ENCODE data around the gene ADGRD2. TPM values are rescaled to one million over a fixed set of nuclear protein-coding genes. Genes with fewer than 3 reads are reported as not detected.

The ADGRD2 gene
- total RNA-seq, 1 donor from 2014 or later, result not detected

- no peaks in the 10 kb centered on the region for H3K36me3 Mint-ChIP-seq (ENCODE audit: low read depth)
- peak; percentile 82 for DNase-seq (ENCODE audit: low spot score)
- no peak overlapping the region for H3K4me3 Mint-ChIP-seq (ENCODE audit: unreplicated experiment)
- TF ChIP-seq CTCF (IDR thresholded peaks at IDR 0.05), result no peak
- no peaks in the 10 kb centered on the region for H3K4me1 Mint-ChIP-seq (ENCODE audit: low read depth)
- H3K27me3 Mint-ChIP-seq (ENCODE audit: low read depth), result peaks cover 7% of the 10 kb centered on the region
- no peaks in the 10 kb centered on the region for H3K9me3 Mint-ChIP-seq (ENCODE audit: low read depth)
- no peak overlapping the region for H3K27ac Mint-ChIP-seq (ENCODE audit: unreplicated experiment)
Measured at GRCh38 chr9:124441291-124441690, 9.0 kb upstream of the ADGRD2 start.

- no peaks in the 10 kb centered on the region for H3K36me3 Mint-ChIP-seq (ENCODE audit: low read depth)
- no peak overlapping the region for H3K27ac Mint-ChIP-seq (ENCODE audit: unreplicated experiment)
- H3K9me3 Mint-ChIP-seq (ENCODE audit: low read depth), result no peaks in the 10 kb centered on the region
- no peaks in the 10 kb centered on the region for H3K4me1 Mint-ChIP-seq (ENCODE audit: low read depth)
- H3K27me3 Mint-ChIP-seq (ENCODE audit: low read depth), result peaks cover 7% of the 10 kb centered on the region
- no peak for TF ChIP-seq CTCF (IDR thresholded peaks at IDR 0.05)
- no peak overlapping the region for H3K4me3 Mint-ChIP-seq (ENCODE audit: unreplicated experiment)
- no peak for DNase-seq (ENCODE audit: low spot score)
Measured at GRCh38 chr9:124442379-124442778, 7.9 kb upstream of the ADGRD2 start.

GRCh38 chr9:124442826-124443225 lies 7.4 kb upstream of the ADGRD2 start:
- Mint-ChIP-seq H3K27me3 (ENCODE audit: low read depth) (peaks cover 7% of the 10 kb centered on the region), H3K4me1 (ENCODE audit: low read depth) (no peaks in the 10 kb centered on the region), H3K27ac (ENCODE audit: unreplicated experiment) (no peak overlapping the region), H3K9me3 (ENCODE audit: low read depth) (no peaks in the 10 kb centered on the region), H3K36me3 (ENCODE audit: low read depth) (no peaks in the 10 kb centered on the region), H3K4me3 (ENCODE audit: unreplicated experiment) (no peak overlapping the region)
- no peak for TF ChIP-seq CTCF (IDR thresholded peaks at IDR 0.05)
- no peak for DNase-seq (ENCODE audit: low spot score)

- DNase-seq (ENCODE audit: low spot score), result no peak
- peaks cover 7% of the 10 kb centered on the region for H3K27me3 Mint-ChIP-seq (ENCODE audit: low read depth)
Measured at GRCh38 chr9:124443625-124444024, 6.6 kb upstream of the ADGRD2 start.

GRCh38 chr9:124444166-124444565 lies 6.1 kb upstream of the ADGRD2 start:
- Mint-ChIP-seq H3K9me3 (ENCODE audit: low read depth) (no peaks in the 10 kb centered on the region), H3K27ac (ENCODE audit: unreplicated experiment) (no peak overlapping the region), H3K4me3 (ENCODE audit: unreplicated experiment) (no peak overlapping the region), H3K27me3 (ENCODE audit: low read depth) (peaks cover 7% of the 10 kb centered on the region), H3K4me1 (ENCODE audit: low read depth) (no peaks in the 10 kb centered on the region), H3K36me3 (ENCODE audit: low read depth) (no peaks in the 10 kb centered on the region)
- no peak for TF ChIP-seq CTCF (IDR thresholded peaks at IDR 0.05)
- DNase-seq (ENCODE audit: low spot score), result no peak

More at GRCh38 chr9:124443625-124444024, 6.6 kb upstream of the ADGRD2 start:
- Mint-ChIP-seq H3K36me3 (ENCODE audit: low read depth) (no peaks in the 10 kb centered on the region), H3K4me3 (ENCODE audit: unreplicated experiment) (no peak overlapping the region), H3K27ac (ENCODE audit: unreplicated experiment) (no peak overlapping the region), H3K9me3 (ENCODE audit: low read depth) (no peaks in the 10 kb centered on the region), H3K4me1 (ENCODE audit: low read depth) (no peaks in the 10 kb centered on the region)
- TF ChIP-seq CTCF (IDR thresholded peaks at IDR 0.05), result no peak
